Retinal pigment epithelial cell (primary cell): ENCODE results near the gene RPS6KC1.
"Not testable (repeated sequence)": the region's sequence is repeated elsewhere in the genome, so short reads cannot be mapped to it uniquely, and the experiment has no call there.

Experiments used
- DNase-seq: peaks from one replicate; pipeline ENCODE4 v3.0.0-alpha.2; 2010; ENCODE audit warnings: low read depth
- H3K4me3 ChIP-seq: 2 replicates; pipeline ENCODE4 v1.5.1; 2011; ENCODE audit warnings: mild to moderate bottlenecking, low read length, control low read depth, moderate library complexity
- TF ChIP-seq, protein P1 (sequence below): conservative IDR thresholded peaks from 2 replicates; pipeline ENCODE4 v1.5.1; 2011; ENCODE audit warnings: low read depth, low read length, control low read depth, inconsistent platforms

The RPS6KC1 gene

DNA sequence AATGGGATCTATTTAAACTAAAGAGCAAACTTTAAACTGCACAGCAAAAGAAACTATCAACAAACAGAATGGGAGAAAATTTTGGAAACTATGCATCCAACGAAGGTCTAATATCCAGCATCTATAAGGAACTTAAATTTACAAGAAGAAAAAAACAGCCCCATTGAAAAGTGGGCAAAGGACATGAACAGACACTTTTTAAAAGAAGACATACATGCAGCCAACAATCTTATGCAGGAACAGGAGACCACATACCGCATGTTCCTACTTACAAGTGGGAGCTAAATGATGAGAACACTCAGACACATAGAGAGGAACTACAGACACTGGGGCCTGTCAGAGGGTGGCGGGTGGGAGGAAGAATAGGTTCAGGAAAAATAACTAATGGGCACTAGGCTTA, 149.6 kb downstream of the RPS6KC1 start:
- TF ChIP-seq, protein P1, sequence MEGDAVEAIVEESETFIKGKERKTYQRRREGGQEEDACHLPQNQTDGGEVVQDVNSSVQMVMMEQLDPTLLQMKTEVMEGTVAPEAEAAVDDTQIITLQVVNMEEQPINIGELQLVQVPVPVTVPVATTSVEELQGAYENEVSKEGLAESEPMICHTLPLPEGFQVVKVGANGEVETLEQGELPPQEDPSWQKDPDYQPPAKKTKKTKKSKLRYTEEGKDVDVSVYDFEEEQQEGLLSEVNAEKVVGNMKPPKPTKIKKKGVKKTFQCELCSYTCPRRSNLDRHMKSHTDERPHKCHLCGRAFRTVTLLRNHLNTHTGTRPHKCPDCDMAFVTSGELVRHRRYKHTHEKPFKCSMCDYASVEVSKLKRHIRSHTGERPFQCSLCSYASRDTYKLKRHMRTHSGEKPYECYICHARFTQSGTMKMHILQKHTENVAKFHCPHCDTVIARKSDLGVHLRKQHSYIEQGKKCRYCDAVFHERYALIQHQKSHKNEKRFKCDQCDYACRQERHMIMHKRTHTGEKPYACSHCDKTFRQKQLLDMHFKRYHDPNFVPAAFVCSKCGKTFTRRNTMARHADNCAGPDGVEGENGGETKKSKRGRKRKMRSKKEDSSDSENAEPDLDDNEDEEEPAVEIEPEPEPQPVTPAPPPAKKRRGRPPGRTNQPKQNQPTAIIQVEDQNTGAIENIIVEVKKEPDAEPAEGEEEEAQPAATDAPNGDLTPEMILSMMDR, result no peak
- no peak overlapping the region for H3K4me3 ChIP-seq
- no peak for DNase-seq

DNA sequence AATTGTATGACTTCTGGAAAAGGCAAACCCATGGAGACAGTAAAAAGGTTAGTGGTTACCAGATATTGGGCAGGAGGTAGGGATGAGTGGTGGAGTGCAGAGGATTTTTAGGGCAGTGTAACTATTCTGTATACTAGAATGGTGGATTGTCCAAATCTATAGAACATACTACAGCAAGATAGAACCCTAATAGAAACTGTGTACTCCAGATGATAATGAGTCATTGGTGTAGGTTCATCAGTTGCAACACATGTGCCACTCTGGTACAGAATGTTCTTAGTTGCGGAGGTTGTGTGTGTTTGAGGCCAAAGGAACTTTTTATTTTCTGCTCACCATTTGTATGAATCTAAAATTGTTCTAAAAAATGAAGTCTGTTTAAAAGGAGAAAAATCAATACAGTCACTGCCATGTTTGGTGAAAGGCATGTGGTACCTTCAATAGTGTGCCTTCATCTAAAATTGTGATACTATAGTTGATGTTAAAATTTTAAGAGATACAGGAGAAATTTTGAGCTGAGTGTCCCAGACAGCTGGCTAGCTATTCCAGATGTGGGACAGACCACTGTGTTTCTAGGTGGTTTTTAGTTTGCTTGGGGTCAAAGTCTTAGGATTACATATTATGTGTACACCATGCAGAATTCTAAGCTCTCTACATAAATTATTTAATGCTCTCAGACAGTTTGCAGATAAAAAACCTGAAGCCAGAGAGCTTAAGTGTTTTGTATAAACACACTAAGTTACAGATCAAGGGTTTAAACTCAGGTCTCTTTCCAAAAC, 150.5 kb downstream of the RPS6KC1 start:
- TF ChIP-seq, protein P1, result no peak
- DNase-seq, result no peak
- H3K4me3 ChIP-seq, result no peak overlapping the region

DNA sequence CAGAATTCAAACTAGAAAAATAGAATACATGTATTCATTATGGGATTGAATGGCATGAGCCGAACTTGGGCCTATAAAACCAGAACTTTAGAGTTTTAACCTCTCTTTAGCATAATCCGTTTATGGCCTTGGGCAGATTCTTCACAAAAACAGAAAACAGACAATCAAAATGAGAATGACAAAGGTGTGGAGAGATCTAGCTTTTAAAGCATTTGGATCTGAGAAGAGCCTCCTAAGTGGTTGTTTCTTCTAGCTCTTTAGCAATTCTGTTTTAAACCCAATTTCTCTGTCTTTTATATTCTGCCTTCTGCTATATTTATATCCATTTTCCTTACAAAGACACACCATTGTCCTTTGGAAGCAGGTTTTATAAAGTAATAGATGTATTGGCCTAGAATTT, 160.2 kb downstream of the RPS6KC1 start:
- no peak overlapping the region for H3K4me3 ChIP-seq
- TF ChIP-seq, protein P1, result no peak
- DNase-seq, result no peak

GRCh38 chr1:213219076-213219475, 168.0 kb downstream of the RPS6KC1 start:
- not testable (repeated sequence) for DNase-seq, H3K4me3 ChIP-seq

DNA sequence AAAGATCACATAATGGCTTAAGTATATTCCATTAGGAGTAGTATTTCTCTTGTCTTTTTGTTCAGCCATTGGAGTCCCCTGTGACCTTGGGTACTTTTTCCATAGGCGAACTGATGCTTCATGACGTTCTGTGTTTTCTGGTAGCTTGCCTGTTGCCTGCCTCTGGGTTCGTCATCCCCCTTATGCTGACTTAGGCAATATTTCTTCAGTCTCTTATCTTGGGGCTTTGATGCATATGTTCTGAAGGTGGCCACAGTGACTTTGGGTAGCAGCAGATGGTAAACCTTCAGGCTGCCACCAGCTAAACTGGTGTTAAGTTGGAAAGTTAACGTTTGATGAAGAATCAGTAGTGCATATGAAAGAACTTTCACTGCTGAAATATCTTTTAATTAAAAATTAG, 170.2 kb downstream of the RPS6KC1 start:
- no peak overlapping the region for H3K4me3 ChIP-seq
- TF ChIP-seq, protein P1, result no peak
- DNase-seq, result no peak

DNA sequence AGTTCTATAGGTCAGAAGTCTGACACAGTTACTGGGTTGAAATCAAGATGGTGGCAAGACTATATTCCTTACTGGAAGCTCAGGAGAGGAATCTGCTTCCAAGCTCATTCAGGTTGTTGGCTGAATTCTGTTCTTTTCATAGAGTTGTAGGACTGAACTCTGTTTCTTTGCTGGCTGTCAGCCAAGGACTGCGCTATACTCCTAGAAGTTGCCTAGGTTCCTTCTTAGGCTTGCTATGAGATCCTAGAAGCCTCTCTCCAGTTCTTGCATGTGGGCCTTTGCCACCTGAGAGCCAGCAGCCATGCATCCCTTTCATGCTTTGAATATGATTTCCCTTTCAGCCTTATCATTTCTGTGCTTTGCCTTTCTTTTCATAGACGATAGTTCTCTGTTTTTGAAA, 176.4 kb downstream of the RPS6KC1 start:
- no peak for DNase-seq
- no peak overlapping the region for H3K4me3 ChIP-seq
- TF ChIP-seq, protein P1, result no peak

DNA sequence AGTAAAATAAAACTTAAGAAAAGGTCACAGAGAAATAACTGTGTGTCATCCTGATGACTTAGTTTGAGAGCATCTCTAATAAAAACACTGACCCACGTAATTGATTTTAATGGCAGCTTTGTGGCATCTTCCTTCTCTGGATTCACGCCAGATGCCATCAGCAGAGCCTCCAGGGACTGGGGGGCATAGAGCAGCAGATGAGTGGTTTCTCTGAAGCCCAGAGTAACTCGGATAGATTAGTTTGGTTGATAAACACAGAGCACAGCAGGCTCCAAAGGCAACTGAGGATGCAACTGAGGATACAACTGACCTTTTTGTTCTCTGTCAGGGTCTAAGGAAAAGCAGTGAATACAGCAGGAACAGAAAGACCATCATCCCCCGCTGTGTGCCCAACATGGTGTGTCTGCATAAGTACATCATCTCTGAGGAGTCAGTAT, 180.8 kb downstream of the RPS6KC1 start:
- TF ChIP-seq, protein P1, result no peak
- H3K4me3 ChIP-seq, result no peak overlapping the region
- no peak for DNase-seq
